SK-N-SH treated with all-trans-retinoic acid at 6 μM for 48 hours (cell line): ENCODE results near the gene TMEM169.

Source experiments
- ATAC-seq: fragments of 200-7000 bp; cut with Tn5 transposase; 3 replicates; pipeline ENCODE4 v1.9.1; 2020; ENCODE audit warnings: mild to moderate bottlenecking, moderate library complexity
- BACH2 ChIP-seq: fragments of 250-450 bp; sonication (Bioruptor Pico); IDR thresholded peaks from 2 replicates; pipeline ENCODE4 v1.9.0; 2021; ENCODE audit warnings: mild to moderate bottlenecking, borderline replicate concordance
- SNAI2 ChIP-seq: fragments of 250-450 bp; sonication (Bioruptor Pico); IDR thresholded peaks from 2 replicates; pipeline ENCODE4 v1.5.0; 2020; ENCODE audit warnings: mild to moderate bottlenecking, moderate library complexity
- TCF4 ChIP-seq: fragments of 250-450 bp; sonication (Bioruptor Pico); IDR thresholded peaks from 2 replicates; pipeline ENCODE4 v1.8.0; 2021; ENCODE audit warnings: mild to moderate bottlenecking, moderate library complexity, borderline replicate concordance
- TOX ChIP-seq: fragments of 250-450 bp; sonication (Bioruptor Pico); IDR thresholded peaks from 2 replicates; pipeline ENCODE4 v1.8.0; 2021; ENCODE audit warnings: mild to moderate bottlenecking, moderate library complexity, borderline replicate concordance
- ZC3H10 ChIP-seq: fragments of 250-450 bp; sonication (Bioruptor Pico); IDR thresholded peaks from 2 replicates; pipeline ENCODE4 v1.5.1; 2021; ENCODE audit warnings: mild to moderate bottlenecking, moderate library complexity
- ZFP30 ChIP-seq: fragments of 450-650 bp; formaldehyde crosslinking; IDR thresholded peaks from 2 replicates; pipeline ENCODE4 v1.5.0; 2022; ENCODE audit warnings: mild to moderate bottlenecking, moderate library complexity
- ZNF565 ChIP-seq: fragments of 450-650 bp; formaldehyde crosslinking; conservative IDR thresholded peaks from 2 replicates; pipeline ENCODE4 v1.5.0; 2020; ENCODE audit warnings: low read depth, mild to moderate bottlenecking, moderate library complexity
- ZNF8 ChIP-seq: fragments of 450-650 bp; formaldehyde crosslinking; IDR thresholded peaks from 2 replicates; pipeline ENCODE4 v1.5.0; 2020; ENCODE audit warnings: mild to moderate bottlenecking, moderate library complexity
- TF ChIP-seq, protein P1 (sequence below): fragments of 250-450 bp; sonication (Bioruptor Pico); IDR thresholded peaks from 2 replicates; pipeline ENCODE4 v1.5.1; 2021; ENCODE audit warnings: mild to moderate bottlenecking, moderate library complexity
- TF ChIP-seq, protein P2 (sequence below): fragments of 250-450 bp; sonication (Bioruptor Pico); IDR thresholded peaks from 2 replicates; pipeline ENCODE4 v1.8.0; 2021; ENCODE audit warnings: low read depth, mild to moderate bottlenecking, moderate library complexity, borderline replicate concordance
- TF ChIP-seq, protein P3 (sequence below): fragments of 250-450 bp; sonication (Bioruptor Pico); IDR thresholded peaks from 2 replicates; pipeline ENCODE4 v1.8.0; 2020; ENCODE audit warnings: mild to moderate bottlenecking, moderate library complexity, borderline replicate concordance
- TF ChIP-seq, protein P4 (sequence below): fragments of 250-450 bp; sonication (Bioruptor Pico); IDR thresholded peaks from 2 replicates; pipeline ENCODE4 v1.5.1; 2020; ENCODE audit warnings: low read depth, mild to moderate bottlenecking, moderate library complexity
- TF ChIP-seq, protein P5 (sequence below): fragments of 250-450 bp; sonication (Bioruptor Pico); IDR thresholded peaks from 2 replicates; pipeline ENCODE4 v1.5.0; 2020; ENCODE audit warnings: mild to moderate bottlenecking, moderate library complexity

TMEM169 gene

DNA sequence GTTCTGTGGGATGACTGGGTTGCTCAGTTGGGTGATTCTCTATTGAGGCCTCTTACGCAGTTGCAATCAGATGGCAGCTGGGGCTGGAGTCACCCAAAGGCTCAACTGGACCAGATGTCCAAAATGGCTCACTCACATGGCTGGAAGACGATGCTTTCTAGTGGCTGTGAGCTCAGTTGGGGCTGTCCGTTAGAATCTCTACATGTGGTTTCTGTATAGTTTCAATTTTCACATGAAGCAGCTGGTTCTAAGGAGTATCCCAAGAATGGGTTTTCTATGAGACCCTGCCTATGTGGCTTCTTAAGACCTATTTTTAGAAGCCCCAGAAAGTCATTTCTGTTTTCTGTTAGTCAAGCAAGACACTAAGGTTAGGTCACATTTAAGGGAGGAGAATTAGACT lies 31.9 kb downstream of the TMEM169 start:
- TF ChIP-seq BACH2 (CRISPR knock-in tag), result no peak
- TF ChIP-seq, protein P1, sequence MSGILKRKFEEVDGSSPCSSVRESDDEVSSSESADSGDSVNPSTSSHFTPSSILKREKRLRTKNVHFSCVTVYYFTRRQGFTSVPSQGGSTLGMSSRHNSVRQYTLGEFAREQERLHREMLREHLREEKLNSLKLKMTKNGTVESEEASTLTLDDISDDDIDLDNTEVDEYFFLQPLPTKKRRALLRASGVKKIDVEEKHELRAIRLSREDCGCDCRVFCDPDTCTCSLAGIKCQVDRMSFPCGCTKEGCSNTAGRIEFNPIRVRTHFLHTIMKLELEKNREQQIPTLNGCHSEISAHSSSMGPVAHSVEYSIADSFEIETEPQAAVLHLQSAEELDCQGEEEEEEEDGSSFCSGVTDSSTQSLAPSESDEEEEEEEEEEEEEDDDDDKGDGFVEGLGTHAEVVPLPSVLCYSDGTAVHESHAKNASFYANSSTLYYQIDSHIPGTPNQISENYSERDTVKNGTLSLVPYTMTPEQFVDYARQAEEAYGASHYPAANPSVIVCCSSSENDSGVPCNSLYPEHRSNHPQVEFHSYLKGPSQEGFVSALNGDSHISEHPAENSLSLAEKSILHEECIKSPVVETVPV, result no peak
- no peak for ATAC-seq

DNA sequence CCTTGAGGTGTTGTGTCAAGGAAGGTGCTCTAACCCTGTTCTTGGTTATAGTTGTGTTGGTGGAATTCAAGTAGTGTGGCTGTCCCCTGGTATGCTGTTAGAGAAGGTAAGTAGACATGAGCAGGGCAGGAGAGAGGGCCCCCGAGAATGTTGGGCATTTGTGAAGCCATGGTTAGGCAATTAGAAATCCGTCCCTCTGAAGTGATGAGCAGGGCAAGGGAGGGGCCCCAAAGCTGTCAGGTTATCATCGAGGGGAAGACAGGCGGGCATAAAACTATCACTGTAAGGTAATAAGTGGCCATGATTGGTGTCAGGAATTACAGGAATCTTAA lies 32.6 kb downstream of the TMEM169 start:
- TF ChIP-seq, protein P2, sequence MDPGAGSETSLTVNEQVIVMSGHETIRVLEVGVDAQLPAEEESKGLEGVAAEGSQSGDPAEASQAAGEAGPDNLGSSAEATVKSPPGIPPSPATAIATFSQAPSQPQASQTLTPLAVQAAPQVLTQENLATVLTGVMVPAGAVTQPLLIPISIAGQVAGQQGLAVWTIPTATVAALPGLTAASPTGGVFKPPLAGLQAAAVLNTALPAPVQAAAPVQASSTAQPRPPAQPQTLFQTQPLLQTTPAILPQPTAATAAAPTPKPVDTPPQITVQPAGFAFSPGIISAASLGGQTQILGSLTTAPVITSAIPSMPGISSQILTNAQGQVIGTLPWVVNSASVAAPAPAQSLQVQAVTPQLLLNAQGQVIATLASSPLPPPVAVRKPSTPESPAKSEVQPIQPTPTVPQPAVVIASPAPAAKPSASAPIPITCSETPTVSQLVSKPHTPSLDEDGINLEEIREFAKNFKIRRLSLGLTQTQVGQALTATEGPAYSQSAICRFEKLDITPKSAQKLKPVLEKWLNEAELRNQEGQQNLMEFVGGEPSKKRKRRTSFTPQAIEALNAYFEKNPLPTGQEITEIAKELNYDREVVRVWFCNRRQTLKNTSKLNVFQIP, result no peak
- no peak for TF ChIP-seq ZFP30 (CRISPR knock-in tag)

DNA sequence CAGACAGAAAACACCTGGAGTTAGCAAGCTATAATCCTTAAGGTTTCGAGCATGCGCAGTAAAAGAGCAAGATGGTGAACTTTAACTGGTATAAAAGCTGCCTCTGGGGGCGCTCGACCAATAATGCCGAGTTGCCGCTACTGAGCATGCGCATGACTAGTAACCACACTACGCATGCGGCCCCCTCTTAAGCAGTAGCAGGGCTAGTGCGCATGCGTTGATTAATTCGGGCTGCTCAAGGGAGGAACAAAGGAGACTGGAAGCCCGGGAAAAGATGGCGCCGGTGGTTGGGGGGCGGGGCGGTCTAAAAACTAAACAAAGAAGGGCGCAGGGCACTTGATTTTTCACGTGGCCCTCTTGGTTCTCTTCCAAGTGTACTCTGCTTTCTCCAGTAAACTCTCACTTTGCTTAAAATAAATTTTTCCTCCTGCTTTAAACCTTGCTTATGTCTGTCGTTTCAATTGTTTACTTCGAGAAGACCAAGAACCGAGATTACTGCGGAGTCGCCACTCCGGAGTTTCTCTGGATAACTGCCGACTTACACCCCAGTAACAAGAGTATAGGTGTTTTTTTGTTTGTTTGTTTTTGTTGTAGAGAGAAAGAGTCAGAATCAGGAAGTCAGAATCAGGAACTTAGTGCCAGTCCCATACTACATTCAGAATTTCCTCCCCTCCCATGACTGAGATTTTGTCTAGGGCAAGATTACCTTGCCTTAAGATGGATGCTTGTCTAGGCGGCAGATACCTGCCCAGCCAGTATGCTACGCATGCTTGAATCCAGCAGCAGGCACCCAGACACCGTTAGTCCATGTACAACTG lies 33.2 kb downstream of the TMEM169 start:
- TF ChIP-seq ZC3H10 (CRISPR knock-in tag) (peak; percentile 44; the same call in 1 of the 2 replicates), ZNF8 (no peak), ZNF565 (CRISPR knock-in tag) (0 out of 2 replicates have a peak, but pooled peaks have one; percentile 4), TOX (CRISPR knock-in tag) (no peak), SNAI2 (CRISPR knock-in tag) (peak; percentile 36; the same call in 1 of the 2 replicates)
- TF ChIP-seq, protein P1, result 0 out of 2 replicates have a peak, but pooled peaks have one; percentile 18
- TF ChIP-seq, protein P2, result no peak
- TF ChIP-seq, protein P3, sequence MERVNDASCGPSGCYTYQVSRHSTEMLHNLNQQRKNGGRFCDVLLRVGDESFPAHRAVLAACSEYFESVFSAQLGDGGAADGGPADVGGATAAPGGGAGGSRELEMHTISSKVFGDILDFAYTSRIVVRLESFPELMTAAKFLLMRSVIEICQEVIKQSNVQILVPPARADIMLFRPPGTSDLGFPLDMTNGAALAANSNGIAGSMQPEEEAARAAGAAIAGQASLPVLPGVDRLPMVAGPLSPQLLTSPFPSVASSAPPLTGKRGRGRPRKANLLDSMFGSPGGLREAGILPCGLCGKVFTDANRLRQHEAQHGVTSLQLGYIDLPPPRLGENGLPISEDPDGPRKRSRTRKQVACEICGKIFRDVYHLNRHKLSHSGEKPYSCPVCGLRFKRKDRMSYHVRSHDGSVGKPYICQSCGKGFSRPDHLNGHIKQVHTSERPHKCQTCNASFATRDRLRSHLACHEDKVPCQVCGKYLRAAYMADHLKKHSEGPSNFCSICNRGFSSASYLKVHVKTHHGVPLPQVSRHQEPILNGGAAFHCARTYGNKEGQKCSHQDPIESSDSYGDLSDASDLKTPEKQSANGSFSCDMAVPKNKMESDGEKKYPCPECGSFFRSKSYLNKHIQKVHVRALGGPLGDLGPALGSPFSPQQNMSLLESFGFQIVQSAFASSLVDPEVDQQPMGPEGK (CRISPR knock-in tag), result no peak
- TF ChIP-seq, protein P4, sequence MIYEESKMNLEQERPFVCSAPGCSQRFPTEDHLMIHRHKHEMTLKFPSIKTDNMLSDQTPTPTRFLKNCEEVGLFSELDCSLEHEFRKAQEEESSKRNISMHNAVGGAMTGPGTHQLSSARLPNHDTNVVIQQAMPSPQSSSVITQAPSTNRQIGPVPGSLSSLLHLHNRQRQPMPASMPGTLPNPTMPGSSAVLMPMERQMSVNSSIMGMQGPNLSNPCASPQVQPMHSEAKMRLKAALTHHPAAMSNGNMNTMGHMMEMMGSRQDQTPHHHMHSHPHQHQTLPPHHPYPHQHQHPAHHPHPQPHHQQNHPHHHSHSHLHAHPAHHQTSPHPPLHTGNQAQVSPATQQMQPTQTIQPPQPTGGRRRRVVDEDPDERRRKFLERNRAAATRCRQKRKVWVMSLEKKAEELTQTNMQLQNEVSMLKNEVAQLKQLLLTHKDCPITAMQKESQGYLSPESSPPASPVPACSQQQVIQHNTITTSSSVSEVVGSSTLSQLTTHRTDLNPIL, result 0 out of 2 replicates have a peak, but pooled peaks have one; percentile 9
- peak; percentile 86 for ATAC-seq

More for the DNA sequence above, 32.6 kb downstream of the TMEM169 start:
- ATAC-seq, result peak; percentile 24

DNA sequence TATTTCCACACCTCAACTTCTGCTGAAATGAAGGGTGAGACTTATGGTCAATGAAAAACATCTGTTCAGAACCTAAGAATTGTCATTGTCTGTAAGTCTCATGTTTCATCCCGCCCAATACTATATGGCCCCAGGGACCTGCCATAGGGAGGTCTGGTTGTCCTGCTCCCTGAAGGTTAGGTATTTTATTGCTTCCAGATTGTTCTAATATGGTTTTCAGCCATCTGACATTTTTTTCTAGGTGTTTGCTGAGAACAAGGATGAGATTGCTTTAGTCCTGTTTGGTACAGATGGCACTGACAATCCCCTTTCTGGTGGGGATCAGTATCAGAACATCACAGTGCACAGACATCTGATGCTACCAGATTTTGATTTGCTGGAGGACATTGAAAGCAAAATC lies 34.7 kb downstream of the TMEM169 start:
- ATAC-seq, result no peak; the same call in 2 of the 3 replicates
- TF ChIP-seq, protein P5, sequence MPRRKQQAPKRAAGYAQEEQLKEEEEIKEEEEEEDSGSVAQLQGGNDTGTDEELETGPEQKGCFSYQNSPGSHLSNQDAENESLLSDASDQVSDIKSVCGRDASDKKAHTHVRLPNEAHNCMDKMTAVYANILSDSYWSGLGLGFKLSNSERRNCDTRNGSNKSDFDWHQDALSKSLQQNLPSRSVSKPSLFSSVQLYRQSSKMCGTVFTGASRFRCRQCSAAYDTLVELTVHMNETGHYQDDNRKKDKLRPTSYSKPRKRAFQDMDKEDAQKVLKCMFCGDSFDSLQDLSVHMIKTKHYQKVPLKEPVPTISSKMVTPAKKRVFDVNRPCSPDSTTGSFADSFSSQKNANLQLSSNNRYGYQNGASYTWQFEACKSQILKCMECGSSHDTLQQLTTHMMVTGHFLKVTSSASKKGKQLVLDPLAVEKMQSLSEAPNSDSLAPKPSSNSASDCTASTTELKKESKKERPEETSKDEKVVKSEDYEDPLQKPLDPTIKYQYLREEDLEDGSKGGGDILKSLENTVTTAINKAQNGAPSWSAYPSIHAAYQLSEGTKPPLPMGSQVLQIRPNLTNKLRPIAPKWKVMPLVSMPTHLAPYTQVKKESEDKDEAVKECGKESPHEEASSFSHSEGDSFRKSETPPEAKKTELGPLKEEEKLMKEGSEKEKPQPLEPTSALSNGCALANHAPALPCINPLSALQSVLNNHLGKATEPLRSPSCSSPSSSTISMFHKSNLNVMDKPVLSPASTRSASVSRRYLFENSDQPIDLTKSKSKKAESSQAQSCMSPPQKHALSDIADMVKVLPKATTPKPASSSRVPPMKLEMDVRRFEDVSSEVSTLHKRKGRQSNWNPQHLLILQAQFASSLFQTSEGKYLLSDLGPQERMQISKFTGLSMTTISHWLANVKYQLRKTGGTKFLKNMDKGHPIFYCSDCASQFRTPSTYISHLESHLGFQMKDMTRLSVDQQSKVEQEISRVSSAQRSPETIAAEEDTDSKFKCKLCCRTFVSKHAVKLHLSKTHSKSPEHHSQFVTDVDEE (CRISPR knock-in tag), result peak; percentile 51; the same call in 1 of the 2 replicates
- TF ChIP-seq TOX (CRISPR knock-in tag), result no peak
- peak; percentile 85 for TF ChIP-seq TCF4 (CRISPR knock-in tag)
- TF ChIP-seq ZNF565 (CRISPR knock-in tag), result no peak
